COR-L47 (cell line): ENCODE results near the gene SLC38A11.
A peak's percentile ranks its signal among the peaks of the same experiment; 100 is the strongest.

Experiments used
- DNase-seq: peaks from one replicate; lab custom pipeline; 2025; lab: John Stamatoyannopoulos, UW

SLC38A11 gene

DNA sequence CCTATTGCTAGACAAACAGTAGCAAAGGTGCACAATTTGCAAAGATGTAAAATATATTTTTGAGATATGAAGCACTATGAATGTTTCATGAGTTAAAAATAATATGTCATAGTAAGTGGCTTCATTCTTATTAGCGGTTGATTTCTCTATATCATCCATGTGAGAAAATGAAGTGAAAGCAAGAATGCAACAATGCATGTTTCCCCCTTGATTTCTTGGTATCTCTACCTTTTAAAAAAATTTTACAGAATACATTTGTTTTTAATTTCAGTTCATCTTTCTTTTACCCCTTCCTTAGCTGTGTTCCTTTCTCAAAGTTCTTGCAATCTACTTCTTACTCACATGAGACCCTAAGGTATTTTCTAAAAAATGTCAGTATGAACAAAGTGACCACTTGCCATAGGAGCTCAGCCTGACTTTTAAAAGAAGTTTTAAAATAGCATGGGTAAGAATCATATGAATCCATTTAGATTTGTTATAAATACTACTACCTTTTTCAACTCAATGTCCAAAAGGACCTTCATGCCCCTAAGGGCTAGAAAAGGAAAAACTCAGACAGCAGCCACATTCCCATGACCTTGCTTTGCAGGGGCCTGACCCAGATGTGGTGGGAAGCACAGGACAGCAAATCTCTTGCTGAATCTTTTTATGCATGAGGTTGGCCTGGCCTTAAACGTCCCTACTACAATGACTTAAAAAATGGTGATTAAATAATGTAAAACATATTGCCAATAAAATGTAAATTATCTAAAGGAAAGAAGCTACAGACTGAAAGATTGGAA, 14.8 kb upstream of the SLC38A11 start:
- no peak for DNase-seq

GRCh38 chr2:164967781-164968228, 12.5 kb upstream of the SLC38A11 start:
- DNase-seq, result no peak

DNA sequence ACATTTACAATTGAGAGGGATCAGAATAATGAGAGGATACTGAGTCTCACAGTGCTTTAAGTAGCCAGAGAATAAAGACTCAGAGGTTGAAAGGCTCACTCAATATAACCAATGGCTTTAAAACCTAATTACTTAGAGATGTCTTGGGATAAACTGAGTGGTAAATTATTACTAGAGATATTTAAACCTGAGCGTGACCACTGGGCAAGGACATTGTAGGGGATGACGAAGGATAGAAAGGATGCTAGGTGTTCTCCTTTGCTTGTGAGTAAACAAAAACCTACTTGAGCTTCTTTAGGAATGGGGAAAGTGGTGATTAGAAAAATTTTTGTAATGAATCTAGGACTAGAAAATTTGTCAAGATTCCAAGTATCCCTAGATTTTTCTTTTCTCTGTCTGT, 12.0 kb upstream of the SLC38A11 start:
- no peak for DNase-seq

DNA sequence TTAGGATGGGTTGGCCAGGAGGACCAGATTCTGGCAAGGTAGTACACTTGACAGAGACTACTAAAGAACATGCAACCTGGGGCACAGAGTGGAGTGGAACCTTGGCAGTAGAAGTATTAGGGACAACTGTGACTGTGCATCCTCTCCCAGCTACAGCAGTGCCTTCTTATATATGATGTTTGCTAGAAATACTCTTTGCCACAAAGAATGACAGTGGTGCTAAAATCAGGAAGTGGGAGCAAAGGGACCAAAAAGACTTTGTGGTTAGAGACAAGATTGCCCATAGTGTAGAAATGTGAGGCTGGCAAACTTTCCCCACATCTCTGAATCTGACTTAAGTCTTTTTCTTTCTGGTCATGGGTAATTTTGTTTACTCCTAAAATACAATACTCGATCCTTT, 9.4 kb upstream of the SLC38A11 start:
- no peak for DNase-seq

GRCh38 chr2:164960159-164960558, 4.8 kb upstream of the SLC38A11 start:
- DNase-seq, result peak; percentile 59

DNA sequence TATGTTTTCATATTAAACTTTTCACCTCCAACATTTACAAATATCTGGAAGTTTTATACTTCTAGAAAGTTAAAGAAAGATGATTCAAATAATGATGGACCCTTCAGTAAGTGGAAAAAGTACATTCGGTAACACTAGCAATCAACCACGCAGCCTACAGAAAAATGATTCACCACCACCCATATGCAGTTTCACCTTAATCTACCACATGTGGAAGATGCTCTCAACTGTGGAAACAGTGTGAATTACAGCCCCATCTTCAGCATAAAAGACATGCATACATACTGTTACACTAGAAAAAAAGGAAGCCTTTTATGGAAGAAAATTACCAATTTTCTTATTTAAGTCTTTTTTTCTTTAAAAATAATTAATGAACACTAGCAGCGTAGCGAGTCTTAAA, 1.1 kb downstream of the SLC38A11 start:
- DNase-seq, result no peak

DNA sequence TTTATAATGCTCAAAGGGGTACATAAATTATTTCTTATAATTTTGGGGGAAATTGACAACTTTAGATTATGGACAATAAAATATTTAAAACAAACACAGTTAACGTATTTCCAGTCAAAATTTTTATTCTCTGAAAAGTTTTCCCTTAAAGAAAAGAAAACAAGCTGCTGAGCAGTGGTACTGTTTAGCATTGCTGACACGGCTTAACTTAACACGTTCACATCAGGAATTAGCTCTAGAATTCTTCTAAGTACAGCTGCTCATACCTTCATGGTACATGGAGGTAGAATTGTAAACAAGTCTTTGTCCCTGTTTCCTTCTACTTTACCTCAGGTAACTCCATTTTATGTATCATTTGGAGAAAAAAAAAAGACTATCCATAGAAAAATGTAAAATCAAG, 2.0 kb downstream of the SLC38A11 start:
- DNase-seq, result no peak

DNA sequence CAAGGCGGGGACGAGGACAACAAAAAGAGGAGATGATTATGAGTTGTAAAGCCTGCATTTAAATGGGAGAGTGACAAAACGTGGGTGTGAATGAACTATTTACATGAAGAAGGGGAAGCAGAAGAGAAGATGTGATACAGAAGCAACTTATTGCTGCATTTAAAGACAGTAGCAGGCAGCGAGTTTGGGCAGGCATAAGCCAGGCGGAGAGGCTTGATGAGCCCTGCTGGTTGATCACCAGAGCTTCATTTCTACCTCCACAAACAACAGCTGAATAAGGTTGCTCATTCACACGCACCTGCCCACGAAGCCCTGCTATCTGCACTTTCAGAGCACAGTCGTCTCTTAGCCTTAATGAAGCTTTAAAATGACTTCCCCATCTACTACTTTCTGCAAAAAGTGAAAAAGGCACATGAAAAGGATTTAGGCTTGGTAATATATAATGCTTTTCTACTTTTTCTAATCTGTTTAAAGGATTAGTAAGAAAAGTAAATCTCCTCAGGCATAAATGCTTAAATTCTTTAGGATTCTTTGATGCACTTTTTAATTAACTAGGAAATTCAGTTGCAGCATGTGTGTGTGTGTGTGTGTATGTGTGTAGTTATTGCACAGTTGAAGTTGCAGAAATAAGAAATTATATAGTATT, 3.1 kb downstream of the SLC38A11 start:
- no peak for DNase-seq

DNA sequence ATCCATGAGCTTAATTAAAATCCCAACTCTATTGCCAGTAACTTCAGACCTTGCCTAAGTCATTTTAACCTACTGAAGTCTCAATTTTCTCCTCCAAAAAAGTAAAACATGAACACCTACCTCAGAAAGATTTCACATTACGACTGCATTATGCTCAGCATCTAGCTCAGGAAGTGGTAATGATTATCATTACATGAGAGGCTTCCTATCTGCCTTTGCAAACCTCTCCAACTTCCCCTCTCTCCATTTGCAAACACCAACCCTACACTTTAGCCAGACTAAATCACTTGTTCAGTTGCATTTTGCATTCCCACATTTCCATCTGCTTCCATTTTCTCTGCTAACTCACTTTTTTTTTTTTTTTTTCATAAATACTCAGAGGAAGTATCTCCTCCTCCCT, 6.8 kb downstream of the SLC38A11 start:
- no peak for DNase-seq

GRCh38 chr2:164947281-164947680, 8.0 kb downstream of the SLC38A11 start:
- DNase-seq, result no peak

DNA sequence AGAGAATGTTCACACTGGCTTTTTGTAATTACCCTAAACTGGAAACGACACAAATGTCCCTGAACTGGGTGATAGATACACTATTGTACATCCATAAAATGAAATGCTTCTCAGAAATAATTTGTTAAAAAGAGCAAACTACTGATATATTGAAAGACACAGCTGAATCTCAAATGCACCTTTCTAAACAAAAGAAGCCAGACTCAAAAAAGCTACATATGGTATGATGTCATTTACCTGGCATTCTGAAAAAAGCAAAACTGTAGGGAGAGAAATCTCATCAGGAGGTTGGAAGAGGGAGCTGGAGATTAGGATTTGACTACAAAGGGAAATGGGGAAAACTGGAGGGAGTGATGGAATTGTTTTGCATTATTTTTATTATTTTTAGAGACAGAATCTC, 12.0 kb downstream of the SLC38A11 start:
- no peak for DNase-seq

DNA sequence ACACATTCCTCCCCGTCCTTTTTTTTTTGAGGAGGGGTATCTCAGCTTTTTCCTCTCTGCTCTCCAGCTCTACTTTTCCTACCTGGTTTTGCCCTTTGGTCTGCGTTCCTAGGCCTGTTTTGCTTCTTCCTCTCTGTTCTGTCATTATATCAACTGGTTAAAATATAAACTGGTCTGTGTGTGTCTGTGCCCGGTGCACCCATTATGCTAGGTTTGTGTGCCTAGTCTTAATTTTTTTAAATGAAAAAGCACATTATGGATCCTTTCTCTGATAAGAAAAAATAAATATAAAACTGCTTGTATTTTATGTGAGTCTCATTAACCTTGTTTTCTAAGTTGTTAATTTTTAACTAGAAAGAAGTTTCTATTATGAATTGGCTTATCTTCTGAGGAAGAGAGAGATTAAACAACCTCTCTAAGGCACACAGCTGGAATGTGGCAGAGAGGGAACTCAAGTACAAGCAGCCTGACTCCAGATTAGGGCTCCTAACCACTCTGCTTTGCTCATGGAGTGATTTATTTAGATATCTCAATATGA, 17.4 kb downstream of the SLC38A11 start:
- DNase-seq, result no peak

- peak; percentile 91 for DNase-seq
Measured at GRCh38 chr2:164935118-164936101, 19.9 kb downstream of the SLC38A11 start.

GRCh38 chr2:164934401-164935117, 20.8 kb downstream of the SLC38A11 start:
- peak; percentile 25 for DNase-seq

- peak; percentile 22 for DNase-seq
Measured at GRCh38 chr2:164933671-164934189, 21.6 kb downstream of the SLC38A11 start.

- DNase-seq, result no peak
Measured at GRCh38 chr2:164932377-164932776, 22.9 kb downstream of the SLC38A11 start.

GRCh38 chr2:164928101-164928673, 27.1 kb downstream of the SLC38A11 start:
- DNase-seq, result no peak

GRCh38 chr2:164922134-164922533, 33.2 kb downstream of the SLC38A11 start:
- DNase-seq, result no peak

DNA sequence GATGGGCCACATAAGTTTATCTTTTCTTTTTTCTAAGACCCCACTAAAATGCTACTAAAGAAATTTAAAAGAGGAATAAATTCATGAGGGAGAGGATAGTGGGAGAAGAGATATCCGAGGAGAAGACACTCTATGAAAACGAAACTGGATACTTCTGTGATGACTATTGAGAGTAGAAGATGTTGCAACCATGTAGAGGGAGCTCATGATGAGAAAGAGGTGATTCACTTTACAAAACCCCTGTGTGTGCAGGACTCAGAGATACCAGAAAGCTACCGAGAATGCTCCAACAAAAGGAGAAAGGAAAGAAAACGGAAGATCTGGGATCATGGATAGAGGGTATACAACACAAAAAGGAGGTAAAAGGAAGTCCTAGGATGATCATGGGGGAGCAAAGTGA, 34.9 kb downstream of the SLC38A11 start:
- DNase-seq, result no peak

GRCh38 chr2:164917296-164917903, 37.9 kb downstream of the SLC38A11 start:
- DNase-seq, result peak; percentile 56
